Measurements from ENCODE around the gene KCNQ5.
"Not testable (repeated sequence)": the region's sequence is repeated elsewhere in the genome, so short reads cannot be mapped to it uniquely, and the experiment has no call there.

KCNQ5 gene

DNA sequence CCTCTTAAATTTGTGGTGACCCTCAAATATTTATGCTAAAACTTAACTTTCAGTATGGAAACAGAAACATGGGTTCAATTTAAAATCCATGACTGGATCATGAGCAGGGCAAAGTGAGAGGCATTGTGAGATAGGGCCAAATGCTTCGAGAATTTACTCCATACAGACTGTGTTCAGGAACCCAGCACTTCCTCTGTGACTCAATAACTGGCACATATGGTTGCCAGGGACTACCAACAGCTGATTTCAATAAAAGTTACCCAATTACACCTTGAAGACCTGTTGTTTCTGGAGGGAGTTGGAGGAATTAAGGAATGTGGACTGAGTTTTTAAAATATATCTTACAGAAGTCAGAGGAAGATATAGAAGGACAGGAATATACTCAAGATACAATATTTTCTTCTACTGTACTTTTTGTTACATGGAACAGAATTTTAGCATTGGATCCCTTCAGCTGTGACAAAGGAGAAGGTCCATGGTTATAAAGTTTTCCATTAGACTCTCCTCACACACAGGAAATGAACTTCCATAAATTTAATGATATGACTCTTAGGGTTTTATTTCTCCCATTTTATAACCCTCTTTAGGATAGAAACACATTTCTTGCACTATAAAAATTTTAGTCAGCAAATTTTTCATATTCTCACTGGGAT, 344.9 kb downstream of the KCNQ5 start:
- DNase-seq = no peak

DNA sequence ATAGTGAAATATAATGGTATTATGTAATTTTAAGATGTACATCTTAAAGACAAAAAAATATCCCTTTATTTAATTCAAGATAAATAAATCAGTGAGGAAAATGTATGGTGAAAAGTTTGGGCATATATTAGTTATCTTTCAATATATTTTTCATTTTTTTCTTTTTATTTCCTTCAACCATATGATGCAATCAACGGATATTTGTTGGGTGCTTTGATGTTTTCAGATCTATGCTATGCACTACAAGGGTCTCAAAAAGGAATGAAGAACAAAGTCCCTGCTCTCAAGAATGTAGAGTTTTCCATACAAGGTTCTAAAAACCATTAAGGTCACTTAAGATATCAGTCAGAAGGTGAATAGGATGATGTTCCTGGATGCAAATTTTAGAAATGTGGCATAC, 345.5 kb downstream of the KCNQ5 start:
- DNase-seq = no peak

DNA sequence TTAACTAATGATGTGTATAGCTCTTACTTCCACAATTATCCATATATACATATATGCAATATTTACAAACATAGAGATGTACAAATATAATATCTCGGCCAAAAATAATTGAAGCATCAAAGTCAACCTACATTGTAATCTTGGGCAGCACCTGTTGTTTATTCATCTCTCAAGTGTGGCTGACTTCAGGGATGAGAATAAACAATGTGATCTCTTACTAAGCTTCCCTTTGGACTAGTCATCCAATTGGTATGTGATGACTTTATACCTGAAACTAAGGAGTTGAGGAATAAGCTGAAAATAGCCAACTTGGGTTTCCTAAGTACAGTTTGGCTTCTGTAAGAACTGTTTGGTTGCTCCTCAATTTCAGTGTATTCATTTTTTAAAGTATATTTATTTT, 346.8 kb downstream of the KCNQ5 start:
- no peak for DNase-seq

DNA sequence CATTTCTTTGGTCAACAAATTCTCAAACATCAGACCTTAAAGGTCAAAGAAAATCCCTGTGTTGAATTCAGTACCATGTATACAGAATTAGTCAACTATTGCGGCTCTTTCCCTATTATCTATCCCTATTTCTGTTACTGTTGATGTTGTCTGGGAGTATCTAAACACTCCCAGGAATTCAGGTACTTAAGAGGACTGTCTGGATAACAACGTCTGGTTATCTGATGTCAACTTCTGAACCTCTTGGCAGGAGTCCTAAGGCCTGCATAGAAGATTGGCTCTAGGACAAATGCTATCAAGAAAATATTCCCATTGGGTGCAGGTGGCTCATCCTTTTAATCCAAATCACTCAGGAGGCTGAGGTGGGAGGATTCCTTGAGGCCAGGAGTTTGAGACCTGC, 347.8 kb downstream of the KCNQ5 start:
- DNase-seq = no peak

DNA sequence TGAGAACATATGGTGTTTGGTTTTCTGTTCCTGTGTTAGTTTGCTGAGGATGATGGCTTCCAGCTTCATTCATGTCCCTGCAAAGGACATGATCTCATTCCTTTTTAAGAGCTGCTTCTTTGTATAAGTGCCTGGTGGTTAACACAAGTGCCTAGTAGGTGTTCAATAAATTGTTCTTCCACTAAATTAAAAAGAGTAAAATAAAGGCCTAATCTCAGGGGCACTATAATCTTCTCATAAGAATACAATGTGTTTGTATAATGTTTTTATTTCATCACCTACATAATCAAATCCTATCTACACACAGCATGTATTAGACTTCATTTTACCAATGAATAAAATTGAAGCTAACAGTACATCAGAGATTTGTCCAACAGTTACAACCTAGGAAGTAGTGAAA, 350.7 kb downstream of the KCNQ5 start:
- no peak for DNase-seq

DNA sequence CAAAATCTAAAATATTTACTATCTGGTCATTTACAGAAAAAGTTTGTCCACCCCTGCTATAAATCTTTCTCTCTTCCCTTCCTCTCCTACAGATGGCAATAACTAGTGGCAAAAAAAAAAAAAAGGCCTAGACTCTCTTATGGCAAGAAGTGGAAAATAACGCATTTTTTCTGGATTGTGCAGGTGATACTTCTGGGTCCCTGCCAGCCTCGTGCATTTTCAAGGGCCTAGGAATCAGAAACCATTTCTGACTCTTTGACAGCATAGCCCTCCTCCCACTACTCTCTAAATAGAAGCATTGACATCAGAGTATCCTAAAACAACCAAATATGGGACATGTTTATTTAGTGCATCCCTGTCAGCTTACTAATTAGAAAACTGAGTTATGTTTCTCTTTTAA, 352.4 kb downstream of the KCNQ5 start:
- DNase-seq = no peak

DNA sequence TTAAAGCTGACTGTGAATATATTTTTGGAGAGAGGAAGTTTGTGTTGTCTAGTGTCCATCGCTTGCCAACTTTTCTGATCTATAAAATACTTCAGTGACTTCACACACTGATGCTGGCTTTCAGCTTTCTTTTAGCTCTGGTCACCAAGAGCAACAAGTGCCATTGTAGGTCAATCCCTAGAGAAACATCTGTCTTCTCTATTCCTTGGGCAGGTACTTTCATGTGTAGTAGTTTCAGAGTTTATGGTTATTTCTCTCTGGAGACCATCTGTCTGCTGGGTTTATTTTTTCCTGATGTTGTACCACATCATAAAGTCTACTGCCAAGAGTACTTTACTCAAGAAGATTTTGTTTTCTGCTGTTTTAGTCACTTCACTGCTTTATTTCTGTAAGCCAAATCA, 353.5 kb downstream of the KCNQ5 start:
- no peak for DNase-seq

DNA sequence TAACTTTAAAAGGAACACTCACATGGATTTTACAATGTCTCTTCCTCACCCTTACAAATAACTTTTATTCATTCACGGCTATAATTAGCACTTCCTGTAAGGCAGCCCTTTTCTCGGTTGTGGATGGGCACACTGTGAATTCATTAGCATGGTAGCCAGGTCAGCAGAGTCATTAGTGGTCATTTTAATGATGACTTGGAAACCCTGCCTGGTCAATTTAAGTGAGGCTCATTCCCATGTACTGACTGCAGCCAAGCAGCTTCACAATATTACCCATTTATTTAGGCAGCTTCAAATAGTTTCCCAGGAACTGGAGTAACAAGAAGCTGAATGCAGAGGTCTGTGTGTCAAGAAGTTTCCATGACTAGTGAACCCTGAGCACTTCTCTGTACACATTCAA, 354.6 kb downstream of the KCNQ5 start:
- DNase-seq = no peak

DNA sequence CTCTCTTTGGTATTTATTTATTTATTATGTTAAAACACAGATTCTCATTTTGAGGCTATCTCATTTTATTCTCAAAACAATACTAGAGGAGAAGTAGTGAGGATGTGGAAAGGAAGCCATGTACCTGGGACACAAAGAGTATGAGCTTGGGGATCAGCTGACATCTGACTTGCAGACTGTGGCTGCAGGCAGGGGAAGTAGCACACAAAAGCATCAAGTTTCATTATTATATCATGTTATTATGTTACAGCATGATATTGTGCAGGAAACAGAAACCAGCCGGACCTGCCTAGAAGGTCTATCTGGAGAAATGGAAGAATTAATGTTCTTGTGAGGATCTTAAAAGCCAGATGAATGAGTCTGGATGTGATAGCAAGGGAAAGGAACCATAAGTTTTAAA, 355.2 kb downstream of the KCNQ5 start:
- DNase-seq = no peak

DNA sequence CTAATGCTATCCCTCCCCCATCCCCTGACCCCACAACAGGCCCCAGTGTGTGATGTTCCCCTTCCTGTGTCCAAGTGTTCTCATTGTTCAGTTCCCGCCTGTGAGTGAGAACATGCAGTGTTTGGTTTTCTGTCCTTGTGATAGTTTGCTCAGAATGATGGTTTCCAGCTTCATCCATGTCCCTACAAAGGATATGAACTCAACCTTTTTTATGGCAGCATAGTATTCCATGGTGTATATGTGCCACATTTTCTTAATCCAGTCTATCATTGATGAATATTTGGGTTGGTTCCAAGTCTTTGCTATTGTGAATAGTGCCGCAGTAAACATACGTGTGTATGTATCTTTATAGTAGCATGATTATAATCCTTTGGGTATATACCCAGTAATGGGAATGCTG, 356.9 kb downstream of the KCNQ5 start:
- not testable (repeated sequence) for DNase-seq

DNA sequence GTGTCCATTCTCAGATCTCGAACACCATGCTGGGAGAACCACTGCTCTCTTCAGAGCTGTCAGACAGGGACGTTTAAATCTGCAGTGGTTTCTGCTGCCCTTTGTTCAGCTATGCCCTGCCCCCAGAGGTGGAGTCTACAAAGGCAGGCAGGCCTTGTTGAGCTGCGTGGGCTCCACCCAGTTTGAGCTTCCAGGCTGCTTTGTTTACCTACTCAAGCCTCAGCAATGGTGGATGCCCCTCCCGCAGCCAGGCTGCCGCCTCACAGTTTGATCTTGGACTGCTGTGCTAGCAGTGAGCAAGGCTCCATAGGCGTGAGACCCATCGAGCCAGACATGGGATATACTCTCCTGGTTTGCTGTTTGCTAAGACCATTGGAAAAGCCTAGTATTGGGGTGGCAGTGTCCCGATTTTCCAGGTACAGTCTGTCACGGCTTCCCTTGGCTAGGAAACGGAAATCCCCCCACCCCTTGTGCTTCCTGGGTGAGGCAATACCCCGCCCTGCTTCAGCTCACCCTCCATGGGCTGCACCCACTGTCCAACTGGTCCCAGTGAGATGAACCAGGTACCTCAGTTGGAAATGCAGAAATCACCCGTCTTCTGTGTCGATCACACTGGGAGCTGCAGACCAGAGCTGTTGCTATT, 362.4 kb downstream of the KCNQ5 start:
- DNase-seq = not testable (repeated sequence)

DNA sequence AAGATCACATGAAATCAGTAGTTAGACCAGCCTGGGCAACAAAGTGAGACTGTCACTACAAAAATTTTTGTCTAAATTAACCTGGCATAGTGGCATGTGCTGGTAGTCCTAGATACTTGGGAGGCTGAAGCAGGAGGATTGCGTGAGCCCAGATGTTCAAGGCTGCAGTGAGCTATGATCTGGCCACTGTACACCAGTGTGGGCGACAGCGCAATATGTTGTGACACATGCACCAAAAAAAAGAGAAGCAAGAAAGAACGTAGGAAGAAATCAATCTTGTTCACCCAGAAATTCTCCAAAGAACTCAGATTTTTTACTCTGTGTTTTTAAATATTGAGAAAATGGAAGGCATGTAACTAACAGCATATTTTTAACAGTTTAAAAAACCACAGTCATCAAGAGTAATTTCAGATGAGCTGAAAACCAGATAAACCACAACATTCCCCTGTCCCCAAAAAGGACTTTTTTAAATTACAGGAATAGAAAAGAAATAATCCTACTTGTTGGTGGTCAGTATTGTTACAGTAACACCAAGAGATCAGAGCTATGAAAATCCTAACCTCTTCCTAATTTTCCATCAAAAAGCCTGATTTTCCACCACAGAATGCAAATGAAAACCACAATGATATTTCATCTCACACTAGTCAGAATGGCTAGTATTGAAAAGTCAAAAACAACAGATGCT, 363.3 kb downstream of the KCNQ5 start:
- no peak for DNase-seq

DNA sequence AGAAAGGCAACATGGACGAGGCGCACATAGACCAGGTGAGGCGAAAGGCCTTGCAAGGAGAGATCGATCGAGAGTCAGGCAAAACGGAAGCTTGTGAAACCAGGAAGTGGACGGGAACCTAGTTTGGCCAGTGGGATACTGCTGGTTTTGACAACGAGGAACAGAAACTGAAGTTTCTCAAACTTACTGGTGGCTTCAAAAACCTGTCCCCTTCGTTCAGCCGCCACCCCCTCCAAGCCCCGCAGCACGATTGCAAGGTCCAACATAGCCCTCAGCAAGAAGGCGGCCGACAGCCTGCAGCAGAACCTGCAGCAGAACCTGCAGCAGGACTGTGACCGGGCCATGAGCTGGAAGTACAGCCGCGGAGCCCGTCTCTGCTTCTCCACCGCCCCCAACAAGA, 365.4 kb downstream of the KCNQ5 start:
- DNase-seq = no peak

DNA sequence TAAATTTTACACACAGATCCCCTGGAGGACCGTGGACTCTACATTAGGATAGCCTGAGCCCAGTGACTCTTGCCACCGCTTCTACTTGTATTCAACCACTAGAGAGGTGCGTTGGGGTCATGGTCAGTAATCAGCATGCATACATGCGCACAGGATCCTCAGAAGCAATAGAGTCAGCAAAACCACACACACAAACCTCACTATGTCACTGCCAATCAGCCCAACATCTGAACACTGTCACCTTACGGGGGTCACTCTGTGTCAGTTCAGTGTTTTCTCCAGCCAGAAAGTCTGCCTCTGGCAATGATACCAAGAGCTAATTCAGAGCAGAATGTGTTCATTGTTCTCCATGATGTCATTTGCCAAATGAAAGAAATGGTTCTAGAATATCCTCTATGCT, 378.1 kb downstream of the KCNQ5 start:
- DNase-seq = no peak

DNA sequence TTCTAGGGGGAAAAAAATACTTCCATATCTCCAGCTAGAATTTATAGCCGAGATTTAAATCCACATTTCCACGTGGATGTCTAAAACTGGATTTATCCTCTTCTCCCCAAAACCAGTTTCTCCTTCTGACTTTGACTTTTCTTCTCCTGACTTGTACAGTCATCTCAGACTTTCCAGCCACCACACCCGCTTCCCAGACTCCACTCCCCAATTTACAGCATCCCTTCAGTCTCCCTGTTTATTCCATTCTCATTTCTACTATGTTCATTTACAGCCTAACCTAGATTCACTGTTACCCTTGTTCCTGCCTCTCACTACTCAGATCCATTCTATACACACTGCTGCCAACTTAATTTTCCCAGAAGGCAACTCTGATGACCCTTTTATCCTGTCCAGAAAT, 378.6 kb downstream of the KCNQ5 start:
- DNase-seq = no peak

DNA sequence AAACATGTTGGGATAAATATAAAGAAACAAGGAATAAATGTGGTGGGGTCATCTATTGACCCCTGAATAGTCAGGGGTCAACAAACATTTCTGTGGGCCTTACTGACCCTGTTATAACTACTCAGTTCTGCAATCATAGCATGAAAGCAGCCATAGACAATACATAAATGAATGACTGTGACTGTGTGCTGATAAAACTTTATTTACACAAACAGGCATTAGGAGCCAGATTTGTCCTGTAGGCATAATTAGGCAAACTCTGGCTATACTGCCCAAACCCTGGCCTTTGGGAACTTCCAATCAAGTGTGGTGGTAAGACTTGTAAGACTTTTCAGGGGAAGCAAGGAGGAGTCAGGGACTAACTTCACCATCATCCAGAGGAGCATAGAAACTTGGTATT, 380.7 kb downstream of the KCNQ5 start:
- DNase-seq = no peak

DNA sequence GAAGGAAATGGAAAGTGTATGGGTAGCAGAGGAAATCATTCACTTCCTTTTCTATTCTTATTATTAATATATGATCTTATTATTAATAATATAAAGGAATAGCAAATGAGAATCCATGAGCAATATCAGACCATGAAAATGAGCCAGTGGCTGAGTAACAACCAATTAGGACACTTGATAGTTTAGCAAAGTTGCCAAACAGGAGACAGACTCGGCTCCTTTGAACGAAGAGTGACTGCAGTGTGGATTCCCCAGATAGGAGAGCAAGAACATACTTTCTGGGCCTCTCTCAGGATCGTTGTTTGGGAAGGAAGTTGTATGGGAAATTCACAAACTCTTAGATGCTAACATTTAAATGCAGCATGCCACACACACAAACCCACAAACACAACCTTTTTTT, 381.4 kb downstream of the KCNQ5 start:
- DNase-seq = no peak

DNA sequence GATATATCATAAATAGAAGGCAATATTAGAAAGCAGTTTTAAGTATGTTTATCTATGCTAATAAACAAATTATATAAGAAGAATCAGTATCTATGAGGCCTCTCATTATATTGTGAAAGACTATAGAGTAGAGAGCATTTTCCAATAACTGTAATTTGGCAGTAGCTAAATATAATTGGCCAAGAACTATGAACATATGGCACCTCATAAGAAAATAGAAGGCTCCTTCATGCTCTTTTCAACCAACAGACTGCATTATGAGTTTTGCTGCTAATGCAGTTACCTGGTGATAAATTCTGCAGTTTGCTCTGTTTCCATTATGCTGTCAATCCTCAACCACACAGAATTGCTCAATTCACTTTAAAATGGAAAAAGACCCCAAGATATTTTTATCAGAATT, 382.4 kb downstream of the KCNQ5 start:
- no peak for DNase-seq

DNA sequence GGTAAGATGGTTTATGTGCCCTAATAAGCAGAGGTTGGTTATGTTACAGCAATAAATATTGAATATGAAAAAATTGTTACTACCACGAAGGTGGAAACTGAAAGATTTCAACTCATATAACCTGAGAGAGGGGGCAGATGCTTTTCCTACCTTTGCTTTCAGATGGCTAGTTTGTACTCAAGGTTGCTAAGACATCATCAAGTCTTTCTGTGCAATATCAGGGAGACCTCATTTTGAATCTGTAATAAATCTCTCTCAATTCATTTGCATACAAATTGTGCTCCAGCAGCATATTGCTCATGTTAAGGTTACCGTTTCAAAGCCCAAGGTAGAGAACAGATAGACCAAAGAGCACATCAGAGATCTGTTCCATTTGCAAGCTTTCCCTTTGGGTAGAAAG, 383.0 kb downstream of the KCNQ5 start:
- DNase-seq = no peak

DNA sequence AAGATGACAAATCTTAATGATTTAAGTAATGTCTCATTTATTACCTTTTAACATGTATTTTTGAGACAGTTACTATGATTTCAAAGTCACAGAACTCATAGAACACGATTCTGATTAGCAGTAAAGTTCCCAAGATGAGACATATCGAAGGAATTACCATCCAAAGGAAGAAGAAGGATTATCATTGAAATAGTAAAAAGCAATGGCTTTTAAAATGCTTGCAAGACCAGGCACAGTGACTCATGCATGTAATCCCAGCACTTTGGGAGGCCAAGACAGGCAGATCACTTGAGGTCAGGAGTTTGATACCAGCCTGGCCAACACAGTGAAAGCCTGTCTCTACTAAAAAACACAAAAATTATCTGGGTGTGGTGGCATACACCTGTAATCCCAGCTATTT, 384.3 kb downstream of the KCNQ5 start:
- no peak for DNase-seq

DNA sequence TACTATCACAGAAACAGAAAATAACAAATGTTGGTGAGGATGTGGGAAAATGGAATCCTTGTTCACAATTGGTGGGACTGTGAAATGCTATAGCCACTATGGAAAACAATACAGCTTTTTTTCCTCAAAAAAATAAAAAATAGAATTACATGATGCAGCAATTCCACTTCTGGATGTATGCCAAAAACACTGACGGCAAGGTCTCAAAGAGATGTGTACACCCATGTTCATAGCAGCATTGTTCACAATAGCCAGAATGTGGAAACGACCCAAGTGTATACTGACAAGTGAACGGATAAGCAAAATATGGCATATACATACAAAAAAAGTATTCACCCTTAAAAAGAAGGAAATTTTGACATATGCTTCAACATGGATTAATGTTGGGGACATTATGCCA, 390.1 kb downstream of the KCNQ5 start:
- no peak for DNase-seq

DNA sequence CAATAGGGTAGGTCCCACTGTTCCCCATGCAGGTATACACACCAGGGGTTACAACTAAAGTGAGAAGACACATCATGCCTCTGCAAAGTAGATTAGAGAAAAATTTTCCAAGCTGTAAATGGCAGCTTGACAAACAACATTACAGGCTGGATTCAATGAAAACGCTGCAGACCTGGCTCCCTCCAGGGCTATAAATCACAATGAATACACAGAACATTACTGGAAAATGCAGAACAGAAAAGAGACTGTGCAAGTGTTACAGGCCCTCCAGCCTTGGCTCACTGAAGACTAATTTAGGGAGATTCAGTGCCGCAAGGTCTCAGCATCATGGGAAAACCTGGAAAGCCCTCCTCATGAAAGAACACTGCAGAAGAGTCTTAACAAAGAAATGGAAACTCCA, 395.6 kb downstream of the KCNQ5 start:
- no peak for DNase-seq

DNA sequence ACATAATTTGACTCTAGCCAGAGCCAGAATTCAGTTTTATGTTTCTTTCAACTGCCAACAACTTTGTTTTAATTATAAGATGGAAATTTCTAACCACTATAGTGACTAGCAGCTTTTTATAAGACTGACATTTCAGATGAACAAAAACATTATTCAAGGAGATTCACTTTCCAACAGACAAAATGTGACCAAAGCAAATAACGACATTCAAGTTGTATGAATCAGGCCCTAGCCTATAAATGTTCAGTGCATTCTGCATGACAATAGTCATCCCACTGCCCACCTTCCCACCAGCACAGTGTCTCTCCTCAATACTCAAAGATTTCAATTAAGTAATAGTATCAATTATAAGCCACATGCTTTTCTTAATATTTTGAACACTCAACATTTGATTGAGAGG, 402.7 kb downstream of the KCNQ5 start:
- no peak for DNase-seq

DNA sequence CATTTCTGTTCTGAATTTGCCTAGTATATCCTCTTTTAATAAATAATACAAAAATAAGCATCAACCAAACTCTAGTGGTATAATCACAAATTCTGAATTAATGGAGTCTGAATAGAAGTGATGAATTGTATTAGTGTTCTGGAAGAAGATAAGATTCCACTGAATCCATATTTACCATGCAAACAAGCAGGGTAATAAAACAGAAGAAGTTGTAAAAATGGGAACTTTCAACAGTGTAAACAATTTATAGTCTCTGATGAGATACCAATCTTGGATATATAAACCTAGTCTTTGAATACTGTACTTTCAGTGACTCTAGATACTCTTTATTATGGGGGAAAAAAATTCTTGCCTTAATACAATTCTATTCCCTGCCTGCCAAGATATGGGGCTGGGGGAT, 405.8 kb downstream of the KCNQ5 start:
- DNase-seq = no peak
